GM12872 (cell line): ENCODE measurements around the gene MAPKAP1.

Experiments used
- CTCF ChIP-seq: IDR thresholded peaks from 3 replicates; pipeline ENCODE4 v1.5.1; 2011; ENCODE audit warnings: low read depth, mild to moderate bottlenecking, low read length, moderate library complexity; ENCODE audit not compliant: insufficient read depth

Gene MAPKAP1

GRCh38 chr9:125745682-125746016, 38.6 kb upstream of the MAPKAP1 start:
- no peak for TF ChIP-seq CTCF

GRCh38 chr9:125745018-125745417, 38.0 kb upstream of the MAPKAP1 start:
- TF ChIP-seq CTCF: no peak

- TF ChIP-seq CTCF: no peak
These were observed 37.6 kb upstream of the MAPKAP1 start for GRCh38 chr9:125744616-125745015.

GRCh38 chr9:125743682-125744428, 36.8 kb upstream of the MAPKAP1 start:
- no peak for TF ChIP-seq CTCF

- TF ChIP-seq CTCF: no peak
These were observed 35.6 kb upstream of the MAPKAP1 start for GRCh38 chr9:125742657-125743056.

GRCh38 chr9:125739436-125739835, 32.4 kb upstream of the MAPKAP1 start:
- TF ChIP-seq CTCF: no peak

GRCh38 chr9:125732562-125732961, 25.6 kb upstream of the MAPKAP1 start:
- TF ChIP-seq CTCF: no peak
